ENCODE measurements around the gene TF. TPM values are rescaled to one million over a fixed set of nuclear protein-coding genes. Genes with fewer than 3 reads are reported as not detected.

The TF gene
- polyA plus RNA-seq, 1 donor (not counting 4 experiments of a cell fraction or from before 2014, with no cell fraction given), result 0.30 TPM

GRCh38 chr3:133703915-133704314 is 42.3 kb upstream of the TF start:
- dilution Hi-C loops (cut with MboI; ENCODE audit: extremely low pct_ligation_motif_present, low sequenced_read_pairs), result no loop called here
- FAIRE-seq (no peak), DNase-seq (ENCODE audit: low read depth, low spot score) (no peak)
- H3K36me3 ChIP-seq (ENCODE audit: control insufficient read depth in 2 of 2, extremely low read depth in 1 of 2, insufficient read depth in 2 of 2, low read length in 2 of 2), result no peaks in the 10 kb centered on the region
- H3K27ac ChIP-seq (ENCODE audit: control insufficient read depth, insufficient read depth, low read length), result no peak overlapping the region
- H3K4me1 ChIP-seq (ENCODE audit: control insufficient read depth, extremely low read depth, insufficient read depth, low read length), result no peaks in the 10 kb centered on the region
- TF ChIP-seq EZH2 (IDR thresholded peaks at IDR 0.05; ENCODE audit: low read length) (no peak), CTCF (optimal IDR thresholded peaks at IDR 0.05 in 1 of 3, IDR thresholded peaks at IDR 0.05 in 1 of 3, conservative IDR thresholded peaks at IDR 0.05 in 1 of 3; ENCODE audit: extremely low read depth in 1 of 3, insufficient read depth in 2 of 3, low read length in 3 of 3) (no peak)
- H3K9me1 ChIP-seq (ENCODE audit: control insufficient read depth, extremely low read depth, insufficient read depth, low read length), result no peaks in the 10 kb centered on the region
- H2AFZ ChIP-seq (ENCODE audit: control insufficient read depth, low read length), result no peak overlapping the region
- H3K4me3 ChIP-seq (ENCODE audit: control insufficient read depth in 2 of 3, extremely low read depth in 1 of 3, insufficient read depth in 2 of 3, low read depth in 1 of 3, low read length in 3 of 3), result no peak overlapping the region
- no peak overlapping the region for H3K4me2 ChIP-seq (ENCODE audit: control insufficient read depth, extremely low read depth, insufficient read depth, low read depth, low read length)
- no peaks in the 10 kb centered on the region for H3K9me3 ChIP-seq (ENCODE audit: control insufficient read depth, low read depth, low read length)
- H3K9ac ChIP-seq (ENCODE audit: control insufficient read depth, extremely low read depth, insufficient read depth, low read length), result no peak overlapping the region
- no peaks in the 10 kb centered on the region for H3K79me2 ChIP-seq (ENCODE audit: control insufficient read depth, insufficient read depth, low read length)
- no peaks in the 10 kb centered on the region for H4K20me1 ChIP-seq (ENCODE audit: control insufficient read depth, extremely low read depth, insufficient read depth, low read length)
- peaks cover 5% of the 10 kb centered on the region for H3K27me3 ChIP-seq (ENCODE audit: control insufficient read depth, extremely low read depth, insufficient read depth, low read length)

GRCh38 chr3:133706033-133706432 is 40.2 kb upstream of the TF start:
- no peaks in the 10 kb centered on the region for H3K4me1 ChIP-seq (ENCODE audit: control insufficient read depth, extremely low read depth, insufficient read depth, low read length)
- no peak for TF ChIP-seq EZH2 (IDR thresholded peaks at IDR 0.05; ENCODE audit: low read length)
- no peak for TF ChIP-seq CTCF (optimal IDR thresholded peaks at IDR 0.05 in 1 of 3, IDR thresholded peaks at IDR 0.05 in 1 of 3, conservative IDR thresholded peaks at IDR 0.05 in 1 of 3; ENCODE audit: extremely low read depth in 1 of 3, insufficient read depth in 2 of 3, low read length in 3 of 3)
- FAIRE-seq (no peak), DNase-seq (ENCODE audit: low read depth, low spot score) (no peak)
- no peak overlapping the region for H3K4me3 ChIP-seq (ENCODE audit: control insufficient read depth in 2 of 3, extremely low read depth in 1 of 3, insufficient read depth in 2 of 3, low read depth in 1 of 3, low read length in 3 of 3)
- H3K27me3 ChIP-seq (ENCODE audit: control insufficient read depth, extremely low read depth, insufficient read depth, low read length), result peaks cover 20% of the 10 kb centered on the region
- H3K9me3 ChIP-seq (ENCODE audit: control insufficient read depth, low read depth, low read length), result no peaks in the 10 kb centered on the region
- dilution Hi-C loops (cut with MboI; ENCODE audit: extremely low pct_ligation_motif_present, low sequenced_read_pairs), result no loop called here
- no peaks in the 10 kb centered on the region for H3K36me3 ChIP-seq (ENCODE audit: control insufficient read depth in 2 of 2, extremely low read depth in 1 of 2, insufficient read depth in 2 of 2, low read length in 2 of 2)
- no peak overlapping the region for H3K9ac ChIP-seq (ENCODE audit: control insufficient read depth, extremely low read depth, insufficient read depth, low read length)
- H4K20me1 ChIP-seq (ENCODE audit: control insufficient read depth, extremely low read depth, insufficient read depth, low read length), result no peaks in the 10 kb centered on the region
- no peak overlapping the region for H3K27ac ChIP-seq (ENCODE audit: control insufficient read depth, insufficient read depth, low read length)
- no peak overlapping the region for H3K4me2 ChIP-seq (ENCODE audit: control insufficient read depth, extremely low read depth, insufficient read depth, low read depth, low read length)
- H2AFZ ChIP-seq (ENCODE audit: control insufficient read depth, low read length), result no peak overlapping the region
- no peaks in the 10 kb centered on the region for H3K79me2 ChIP-seq (ENCODE audit: control insufficient read depth, insufficient read depth, low read length)
- H3K9me1 ChIP-seq (ENCODE audit: control insufficient read depth, extremely low read depth, insufficient read depth, low read length), result no peaks in the 10 kb centered on the region
